ENCODE results near the gene LARP6.

LARP6 gene

GRCh38 chr15:70794596-70795310 lies 59.2 kb downstream of the LARP6 start:
- DNase-seq (ENCODE audit: low read depth): no peak

GRCh38 chr15:70793694-70794093 lies 60.3 kb downstream of the LARP6 start:
- DNase-seq (ENCODE audit: low read depth): no peak

GRCh38 chr15:70792171-70792573 lies 61.8 kb downstream of the LARP6 start:
- no peak for DNase-seq (ENCODE audit: low read depth)

GRCh38 chr15:70791259-70791658 lies 62.7 kb downstream of the LARP6 start:
- no peak for DNase-seq (ENCODE audit: low read depth)

- no peak for DNase-seq (ENCODE audit: low read depth)
These were observed 64.7 kb downstream of the LARP6 start for GRCh38 chr15:70789213-70789612.

DNA sequence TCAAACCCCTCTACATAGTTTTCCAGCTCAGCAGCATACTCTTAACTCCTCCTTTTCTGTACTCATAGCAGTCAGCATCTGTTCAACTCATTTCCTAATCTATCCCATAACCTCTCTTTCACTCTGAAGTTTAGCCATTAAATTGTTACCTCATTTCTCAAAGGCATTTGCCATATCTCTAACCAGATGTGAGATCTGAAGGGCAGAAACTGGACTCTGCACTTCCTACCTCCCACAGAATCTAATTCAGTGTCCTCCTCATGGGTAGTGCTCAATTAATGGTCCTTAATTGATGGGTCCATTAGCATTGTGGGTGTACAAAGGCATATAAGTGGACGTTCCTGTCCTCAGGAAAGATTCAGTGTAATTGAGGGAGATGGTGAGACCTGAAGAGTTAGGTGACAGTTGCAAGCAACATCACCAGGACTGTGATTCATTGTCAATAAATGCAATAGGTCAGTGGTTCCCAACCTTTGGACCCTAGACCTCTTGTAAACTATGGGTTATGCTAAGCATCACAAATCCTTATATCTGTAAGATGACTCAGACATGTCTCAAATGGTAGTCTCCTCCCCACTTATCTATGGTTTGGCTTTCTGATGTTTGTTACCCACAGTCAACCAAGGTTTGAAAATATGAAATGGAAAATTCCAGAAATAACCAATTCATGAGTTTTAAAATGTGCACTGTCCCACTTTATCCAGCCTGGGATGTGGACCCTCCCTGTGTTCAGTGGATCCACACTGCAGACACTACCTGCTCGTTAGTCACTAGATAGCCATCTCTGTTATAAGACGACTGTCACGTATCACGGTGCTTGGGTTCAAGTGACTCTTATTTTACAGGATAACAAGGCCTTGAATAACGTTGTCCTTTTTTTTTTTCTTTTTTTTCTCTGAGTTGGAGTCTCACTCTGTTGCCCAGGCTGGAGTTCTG lies 65.6 kb downstream of the LARP6 start:
- no peak for DNase-seq (ENCODE audit: low read depth)

DNA sequence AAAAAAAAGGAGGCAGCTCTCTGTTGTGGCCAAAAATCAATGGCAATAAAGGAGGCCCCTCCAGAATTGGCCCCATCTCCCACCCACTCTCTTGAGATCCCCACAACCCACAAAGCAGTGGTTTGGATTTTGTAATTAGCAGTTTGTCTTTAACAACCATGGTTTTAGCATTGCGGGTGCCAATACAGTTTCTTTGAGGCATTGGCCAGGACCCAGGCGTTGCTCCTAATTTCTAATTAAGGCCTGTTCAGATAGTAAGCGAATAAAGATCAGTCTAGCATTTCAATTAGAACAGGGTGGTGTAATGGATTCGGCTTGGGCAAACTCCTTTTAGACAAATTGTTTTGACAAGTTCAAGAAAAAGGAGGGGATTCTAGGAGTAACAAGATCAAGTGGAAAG lies 67.0 kb downstream of the LARP6 start:
- no peak for DNase-seq (ENCODE audit: low read depth)

DNA sequence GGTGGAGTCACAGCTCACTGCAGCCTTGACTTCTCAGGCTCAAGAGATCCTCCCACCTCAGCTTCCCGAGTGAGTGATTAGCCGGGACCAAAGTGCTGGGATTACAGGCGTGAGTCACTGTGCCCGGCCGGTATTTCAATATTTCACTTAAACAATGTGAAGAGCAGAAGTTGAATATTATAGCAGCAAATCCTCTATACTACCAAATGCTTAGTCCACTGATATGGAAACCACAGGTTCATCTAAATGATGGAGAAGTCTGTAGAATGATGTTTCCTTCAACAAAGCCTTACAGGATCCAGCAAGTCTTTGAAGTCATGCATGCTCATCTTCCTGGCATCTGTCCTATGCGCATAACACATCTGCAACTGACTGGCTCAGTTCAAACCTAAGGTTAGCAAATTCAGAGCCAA lies 70.3 kb downstream of the LARP6 start:
- DNase-seq (ENCODE audit: low read depth): no peak

DNA sequence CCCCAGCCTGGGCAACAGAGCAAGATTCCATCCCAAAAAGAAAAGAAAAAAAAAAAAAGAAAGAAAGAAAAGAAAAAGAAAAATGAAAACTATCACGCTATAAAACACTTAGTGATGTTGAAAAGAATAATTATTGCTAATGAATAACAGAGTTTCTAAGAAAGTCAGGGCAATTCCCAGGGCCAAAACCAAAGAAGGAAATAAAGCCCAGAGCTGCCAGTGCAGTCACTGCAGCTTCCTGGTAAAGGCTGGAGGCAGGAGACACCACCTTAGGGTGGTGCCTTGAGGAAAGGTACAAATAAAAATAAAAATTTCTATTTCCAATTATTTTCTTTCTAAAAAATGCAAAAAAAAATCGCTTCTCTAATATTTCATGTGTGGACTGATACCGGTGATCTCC lies 70.9 kb downstream of the LARP6 start:
- DNase-seq (ENCODE audit: low read depth): no peak

DNA sequence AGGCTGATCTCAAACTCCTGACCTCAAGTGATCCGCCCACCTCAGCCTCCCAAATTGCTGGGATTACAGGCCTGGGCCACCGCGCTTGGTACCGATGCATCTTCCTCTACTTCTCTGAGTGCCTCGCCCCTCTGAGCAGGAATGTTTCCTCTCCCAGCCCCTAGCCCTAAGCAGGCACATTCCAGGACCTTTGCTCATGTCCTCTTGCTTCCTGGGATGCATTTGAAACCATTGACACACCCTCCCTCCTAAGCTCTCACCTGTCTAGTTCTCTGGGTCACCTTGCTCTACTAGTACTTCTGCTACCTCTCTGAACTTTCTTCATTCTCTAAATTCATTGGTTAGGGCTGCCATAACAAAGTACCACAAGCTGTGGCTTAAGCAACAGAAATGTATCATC lies 72.7 kb downstream of the LARP6 start:
- no peak for DNase-seq (ENCODE audit: low read depth)
